T-helper 2 cell treated with Interferon-gamma antibody and Interleukin-4, amounts not matched to agents 5 μg/mL and 100 μg/mL, for 36 hours (primary cell): Measurements from ENCODE around the gene C10orf90.

Experiments
- DNase-seq: peaks from one replicate; pipeline ENCODE4 v3.0.0; 2021; ENCODE audit warnings: low spot score
- H3K27ac Mint-ChIP-seq: one replicate; pipeline ENCODE4 v1.8.0; 2021; ENCODE audit warnings: mild to moderate bottlenecking, mixed read lengths
- H3K27me3 Mint-ChIP-seq: one replicate; pipeline ENCODE4 v1.8.0; 2021; ENCODE audit warnings: low read depth, mixed read lengths
- H3K36me3 Mint-ChIP-seq: one replicate; pipeline ENCODE4 v1.8.0; 2021; ENCODE audit warnings: low read depth, mixed read lengths
- H3K4me1 Mint-ChIP-seq: one replicate; pipeline ENCODE4 v1.8.0; 2021; ENCODE audit warnings: low read depth, mixed read lengths
- H3K4me3 Mint-ChIP-seq: one replicate; pipeline ENCODE4 v1.8.0; 2022; ENCODE audit warnings: mild to moderate bottlenecking, moderate library complexity, mixed read lengths
- H3K9me3 Mint-ChIP-seq: one replicate; pipeline ENCODE4 v1.8.0; 2021; ENCODE audit warnings: mixed read lengths

Gene C10orf90

DNA sequence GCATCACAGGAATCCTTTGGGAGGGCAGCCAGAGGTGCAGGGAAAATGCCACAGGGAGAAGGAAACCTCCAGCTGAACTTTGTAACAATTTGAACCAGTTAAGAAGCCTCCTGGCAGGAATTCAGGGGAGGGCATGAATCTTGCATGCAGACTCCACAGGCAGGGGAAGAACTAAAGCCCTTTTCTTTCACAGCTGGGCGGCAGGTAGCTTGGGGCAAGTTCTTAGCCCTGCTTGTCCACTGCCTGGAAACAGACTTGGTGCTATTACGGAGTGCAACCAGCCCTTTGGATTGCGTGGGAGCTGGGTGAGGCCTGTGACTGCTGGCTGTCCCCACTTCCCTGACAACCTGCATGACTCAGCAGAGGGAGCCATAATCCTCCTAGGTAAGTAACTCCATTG lies 230.6 kb downstream of the C10orf90 start:
- peaks cover 10% of the 10 kb centered on the region for H3K9me3 Mint-ChIP-seq
- H3K27ac Mint-ChIP-seq, result no peak overlapping the region
- H3K36me3 Mint-ChIP-seq, result no peaks in the 10 kb centered on the region
- DNase-seq, result no peak
- no peak overlapping the region for H3K4me3 Mint-ChIP-seq
- H3K27me3 Mint-ChIP-seq, result no peaks in the 10 kb centered on the region
- no peaks in the 10 kb centered on the region for H3K4me1 Mint-ChIP-seq

DNA sequence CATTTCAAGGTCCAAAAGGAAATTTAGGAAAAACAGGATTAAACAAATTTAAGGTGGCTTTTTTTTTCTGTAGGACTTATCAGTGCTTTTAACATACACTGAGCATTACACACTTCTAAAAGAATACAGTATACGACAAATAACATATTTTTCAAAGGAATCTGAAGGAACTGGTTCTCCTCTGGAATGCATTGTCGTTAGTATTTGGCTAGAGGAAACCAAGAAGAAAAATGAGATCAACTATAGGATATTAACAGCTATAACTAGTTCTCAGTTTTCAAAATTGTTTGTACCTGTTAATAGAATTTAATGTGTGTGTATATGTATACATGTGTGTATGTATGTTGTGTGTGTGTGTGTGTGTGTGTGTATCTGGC lies 232.1 kb downstream of the C10orf90 start:
- no peak overlapping the region for H3K27ac Mint-ChIP-seq
- no peaks in the 10 kb centered on the region for H3K36me3 Mint-ChIP-seq
- no peak for DNase-seq
- H3K4me3 Mint-ChIP-seq, result no peak overlapping the region
- H3K9me3 Mint-ChIP-seq, result peaks cover 8% of the 10 kb centered on the region
- H3K27me3 Mint-ChIP-seq, result no peaks in the 10 kb centered on the region
- no peaks in the 10 kb centered on the region for H3K4me1 Mint-ChIP-seq

DNA sequence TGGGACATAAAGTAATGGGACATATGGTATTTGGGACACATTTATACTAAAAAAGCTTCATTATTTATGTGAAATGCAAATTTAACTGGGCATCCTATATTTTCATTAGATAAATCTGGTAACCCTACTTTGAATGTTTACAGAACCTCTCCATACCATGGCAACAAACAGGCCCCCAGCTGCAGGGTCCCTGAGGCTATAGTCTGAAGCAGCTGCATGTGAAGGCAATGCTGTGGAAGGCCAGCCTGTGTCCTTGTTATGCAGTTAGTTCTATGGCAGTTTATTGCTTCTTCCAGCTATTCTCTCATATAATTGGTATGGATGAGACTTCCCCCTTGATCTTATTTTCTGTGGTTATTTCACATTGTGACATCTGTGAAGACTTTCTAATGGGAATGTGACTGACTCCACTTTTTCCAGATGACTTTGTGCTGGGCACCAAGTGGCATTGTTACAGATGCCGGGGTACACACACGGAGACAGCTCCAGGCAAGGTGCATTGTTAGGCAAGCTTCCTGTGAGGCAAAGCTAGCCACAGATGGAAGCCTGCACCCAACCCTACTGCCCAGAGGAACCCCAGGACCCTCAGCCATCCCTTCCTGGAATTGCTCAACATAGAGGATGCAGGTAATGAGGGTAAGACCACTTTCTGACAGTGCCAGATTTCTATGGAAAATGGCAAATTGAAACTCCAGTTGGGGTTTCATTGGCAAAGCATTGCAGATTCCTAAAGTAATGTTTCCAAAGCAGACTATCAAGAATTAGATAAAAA lies 232.7 kb downstream of the C10orf90 start:
- Mint-ChIP-seq H3K9me3 (peaks cover 4% of the 10 kb centered on the region), H3K27me3 (no peaks in the 10 kb centered on the region), H3K4me1 (no peaks in the 10 kb centered on the region), H3K4me3 (no peak overlapping the region), H3K36me3 (no peaks in the 10 kb centered on the region), H3K27ac (no peak overlapping the region)
- no peak for DNase-seq

DNA sequence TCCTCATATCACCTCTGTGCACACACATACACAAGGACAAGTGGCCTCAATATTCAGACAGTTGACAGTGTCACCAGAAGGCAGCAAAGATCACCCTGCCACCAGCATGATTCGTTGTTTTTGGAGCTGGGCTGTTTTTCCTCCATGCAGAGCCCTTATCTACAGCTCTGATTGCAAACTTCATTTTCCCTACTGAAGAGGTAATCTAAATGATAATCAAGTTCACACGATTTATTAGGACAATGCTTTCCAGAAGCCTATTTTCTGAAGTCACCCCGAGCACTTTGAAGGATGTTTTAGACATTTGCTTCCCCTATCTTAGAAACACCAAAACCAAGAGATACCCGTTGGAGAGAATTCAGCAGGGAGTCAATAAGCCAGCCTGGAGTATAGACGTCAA lies 236.3 kb downstream of the C10orf90 start:
- Mint-ChIP-seq H3K4me3 (no peak overlapping the region), H3K9me3 (no peaks in the 10 kb centered on the region), H3K27me3 (no peaks in the 10 kb centered on the region), H3K27ac (no peak overlapping the region), H3K4me1 (no peaks in the 10 kb centered on the region), H3K36me3 (no peaks in the 10 kb centered on the region)
- no peak for DNase-seq

DNA sequence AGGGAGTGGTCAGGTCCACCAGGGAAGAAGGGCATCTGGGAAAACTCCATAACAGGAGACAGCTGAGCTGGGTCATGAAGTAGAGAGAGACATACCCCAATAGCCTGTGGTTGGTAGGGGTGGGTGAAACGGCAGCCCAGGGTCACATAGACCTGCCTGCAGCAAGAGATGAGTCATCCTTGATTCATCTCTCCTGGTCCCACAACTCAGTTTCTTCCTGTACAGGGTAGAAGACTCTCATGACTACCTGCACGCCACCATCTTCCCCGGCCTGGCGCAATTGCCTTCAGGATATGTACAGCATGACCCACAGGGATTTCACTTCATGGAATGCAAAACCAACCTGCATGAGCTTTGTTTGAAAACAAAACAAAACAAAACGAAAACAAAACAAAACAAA lies 237.1 kb downstream of the C10orf90 start:
- Mint-ChIP-seq H3K4me1 (no peaks in the 10 kb centered on the region), H3K4me3 (no peak overlapping the region), H3K27me3 (no peaks in the 10 kb centered on the region), H3K27ac (no peak overlapping the region), H3K36me3 (no peaks in the 10 kb centered on the region), H3K9me3 (no peaks in the 10 kb centered on the region)
- DNase-seq, result no peak

DNA sequence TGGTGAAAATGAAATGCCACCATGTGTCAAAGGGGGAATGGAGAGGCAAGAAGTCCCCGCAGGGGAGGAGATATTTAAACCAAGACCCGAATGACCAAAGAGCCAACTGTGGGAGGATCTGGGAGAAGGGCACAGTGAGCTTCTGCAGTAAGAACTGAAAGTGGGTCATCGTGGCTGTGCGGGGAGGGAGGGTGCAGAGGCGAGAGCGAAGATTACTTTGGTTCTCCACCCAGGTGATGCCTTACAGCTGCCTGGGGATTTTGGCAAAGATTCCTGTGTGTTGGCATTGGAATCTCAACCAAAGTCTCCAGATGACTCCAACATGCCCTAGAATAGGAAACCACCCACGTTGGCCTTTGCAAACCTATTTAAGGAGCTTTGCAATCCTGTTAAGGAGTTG lies 238.0 kb downstream of the C10orf90 start:
- H3K36me3 Mint-ChIP-seq, result no peaks in the 10 kb centered on the region
- no peaks in the 10 kb centered on the region for H3K4me1 Mint-ChIP-seq
- no peak for DNase-seq
- H3K4me3 Mint-ChIP-seq, result no peak overlapping the region
- no peaks in the 10 kb centered on the region for H3K27me3 Mint-ChIP-seq
- no peak overlapping the region for H3K27ac Mint-ChIP-seq
- peaks cover 5% of the 10 kb centered on the region for H3K9me3 Mint-ChIP-seq

DNA sequence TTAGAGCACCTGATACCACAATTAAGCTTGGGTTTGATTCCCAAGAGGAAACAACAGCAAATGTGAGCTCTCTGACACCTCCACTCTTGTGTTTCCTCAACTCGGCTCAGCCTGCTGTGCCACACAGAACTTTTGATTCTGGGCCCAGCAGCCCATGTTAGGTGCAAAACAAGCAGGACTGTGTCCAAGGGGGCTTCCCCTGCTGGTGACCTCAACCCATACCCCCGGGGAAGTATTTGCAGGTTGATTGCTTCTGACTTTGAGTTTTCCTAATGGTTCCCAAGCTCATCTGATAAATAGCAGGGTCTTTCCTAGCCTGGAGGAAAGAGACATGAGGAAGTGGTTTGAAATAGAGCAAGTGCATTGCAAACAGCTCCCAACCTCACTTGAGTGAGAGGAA lies 238.7 kb downstream of the C10orf90 start:
- H3K27ac Mint-ChIP-seq, result no peak overlapping the region
- H3K36me3 Mint-ChIP-seq, result no peaks in the 10 kb centered on the region
- H3K4me3 Mint-ChIP-seq, result no peak overlapping the region
- peaks cover 6% of the 10 kb centered on the region for H3K9me3 Mint-ChIP-seq
- H3K27me3 Mint-ChIP-seq, result no peaks in the 10 kb centered on the region
- no peak for DNase-seq
- no peaks in the 10 kb centered on the region for H3K4me1 Mint-ChIP-seq

DNA sequence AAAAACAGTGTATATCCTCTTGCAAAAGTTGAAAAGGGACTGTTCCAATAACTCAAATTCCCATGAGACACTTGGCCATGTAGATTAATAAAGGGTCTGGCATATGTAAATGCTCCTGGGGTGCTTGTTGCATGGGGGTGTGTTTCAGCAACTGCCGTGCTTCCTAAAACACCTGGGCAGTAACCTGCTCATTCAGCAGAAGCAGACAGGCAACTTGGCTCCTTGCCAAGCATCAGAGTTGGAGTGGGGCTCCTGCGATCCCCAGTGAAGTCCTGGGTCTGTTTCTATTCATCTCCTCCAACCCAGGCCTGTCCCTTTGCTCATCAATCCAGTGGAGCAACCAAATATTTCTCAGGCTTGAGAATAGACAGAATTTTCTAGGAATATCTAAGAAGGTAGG lies 240.0 kb downstream of the C10orf90 start:
- H3K27ac Mint-ChIP-seq, result no peak overlapping the region
- H3K9me3 Mint-ChIP-seq, result peaks cover 6% of the 10 kb centered on the region
- H3K4me1 Mint-ChIP-seq, result no peaks in the 10 kb centered on the region
- H3K27me3 Mint-ChIP-seq, result no peaks in the 10 kb centered on the region
- no peaks in the 10 kb centered on the region for H3K36me3 Mint-ChIP-seq
- no peak overlapping the region for H3K4me3 Mint-ChIP-seq
- DNase-seq, result no peak

DNA sequence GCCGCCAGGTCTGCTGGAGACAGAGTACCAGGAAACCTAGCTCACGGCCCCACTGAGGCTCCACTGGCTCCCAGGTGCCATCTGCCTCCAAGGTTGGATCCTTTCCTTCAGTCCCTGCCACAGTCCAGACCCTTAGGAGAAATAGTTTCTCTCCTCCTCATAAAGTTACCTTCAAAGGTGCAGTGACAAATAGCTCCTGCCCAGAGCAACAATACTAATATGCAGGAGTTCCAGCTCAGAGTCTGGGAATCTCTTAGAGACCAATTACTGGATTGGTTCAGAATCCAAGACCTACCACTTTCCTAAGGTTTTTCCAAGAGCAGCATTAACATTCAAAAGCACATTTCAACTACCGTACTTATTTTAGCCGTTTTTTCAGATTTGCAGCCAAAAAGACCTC lies 241.2 kb downstream of the C10orf90 start:
- DNase-seq, result no peak

DNA sequence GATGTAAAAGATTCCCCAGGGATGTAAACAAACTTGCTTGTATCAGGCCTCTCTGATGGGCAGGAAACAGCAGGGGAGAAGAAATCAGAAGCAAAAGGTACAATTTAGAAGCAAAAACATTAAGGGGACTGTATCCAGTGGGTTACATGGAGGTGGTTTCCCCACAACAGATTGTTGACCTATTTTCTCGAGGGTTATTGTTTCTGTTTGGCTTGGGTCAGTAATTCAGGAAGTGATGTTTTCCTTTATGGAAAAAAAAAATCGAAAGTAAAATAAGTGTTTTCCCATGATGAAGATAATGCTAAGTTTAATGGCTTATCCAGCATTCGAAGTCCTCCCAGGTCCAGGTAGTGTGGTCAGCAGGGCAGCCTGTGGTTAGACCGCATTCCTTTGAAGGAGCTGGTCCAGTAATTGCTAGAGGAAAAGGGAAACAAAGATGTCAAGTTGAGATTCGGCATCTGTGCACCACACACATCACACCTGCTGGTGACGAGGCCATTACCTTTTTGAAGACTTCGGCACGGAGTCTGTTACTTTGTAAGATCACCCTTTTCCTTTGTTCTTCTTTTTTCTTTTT lies 244.9 kb downstream of the C10orf90 start:
- H3K4me1 Mint-ChIP-seq, result no peaks in the 10 kb centered on the region
- H3K27me3 Mint-ChIP-seq, result no peaks in the 10 kb centered on the region
- DNase-seq, result no peak
- peaks cover 19% of the 10 kb centered on the region for H3K9me3 Mint-ChIP-seq
- H3K36me3 Mint-ChIP-seq, result no peaks in the 10 kb centered on the region
- H3K27ac Mint-ChIP-seq, result no peak overlapping the region
- no peak overlapping the region for H3K4me3 Mint-ChIP-seq

More for the DNA sequence above, 241.2 kb downstream of the C10orf90 start:
- Mint-ChIP-seq H3K4me1 (no peaks in the 10 kb centered on the region), H3K4me3 (no peak overlapping the region), H3K27ac (no peak overlapping the region), H3K27me3 (no peaks in the 10 kb centered on the region), H3K9me3 (peaks cover 10% of the 10 kb centered on the region), H3K36me3 (no peaks in the 10 kb centered on the region)

DNA sequence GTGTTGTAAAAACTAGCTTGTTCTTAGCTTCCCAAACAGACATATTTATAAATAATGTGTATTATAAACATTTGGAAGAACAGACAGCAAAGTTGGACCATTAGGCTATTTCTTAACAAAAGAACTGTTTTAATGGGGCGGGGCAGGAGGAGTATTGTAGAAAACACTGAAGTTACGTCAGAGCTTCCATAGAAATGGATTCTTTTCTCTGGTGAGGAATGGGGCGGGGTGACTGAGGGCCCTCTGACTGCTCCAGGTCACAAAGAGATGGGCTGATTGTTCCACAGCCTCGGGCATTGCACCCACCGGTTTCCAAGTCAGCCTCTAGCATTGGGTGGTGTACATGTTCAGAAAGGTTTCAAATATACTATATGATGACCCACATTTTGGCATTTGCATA lies 245.5 kb downstream of the C10orf90 start:
- no peak for DNase-seq
- H3K4me1 Mint-ChIP-seq, result no peaks in the 10 kb centered on the region
- H3K4me3 Mint-ChIP-seq, result no peak overlapping the region
- H3K9me3 Mint-ChIP-seq, result peaks cover 19% of the 10 kb centered on the region
- no peaks in the 10 kb centered on the region for H3K27me3 Mint-ChIP-seq
- H3K27ac Mint-ChIP-seq, result no peak overlapping the region
- H3K36me3 Mint-ChIP-seq, result no peaks in the 10 kb centered on the region

DNA sequence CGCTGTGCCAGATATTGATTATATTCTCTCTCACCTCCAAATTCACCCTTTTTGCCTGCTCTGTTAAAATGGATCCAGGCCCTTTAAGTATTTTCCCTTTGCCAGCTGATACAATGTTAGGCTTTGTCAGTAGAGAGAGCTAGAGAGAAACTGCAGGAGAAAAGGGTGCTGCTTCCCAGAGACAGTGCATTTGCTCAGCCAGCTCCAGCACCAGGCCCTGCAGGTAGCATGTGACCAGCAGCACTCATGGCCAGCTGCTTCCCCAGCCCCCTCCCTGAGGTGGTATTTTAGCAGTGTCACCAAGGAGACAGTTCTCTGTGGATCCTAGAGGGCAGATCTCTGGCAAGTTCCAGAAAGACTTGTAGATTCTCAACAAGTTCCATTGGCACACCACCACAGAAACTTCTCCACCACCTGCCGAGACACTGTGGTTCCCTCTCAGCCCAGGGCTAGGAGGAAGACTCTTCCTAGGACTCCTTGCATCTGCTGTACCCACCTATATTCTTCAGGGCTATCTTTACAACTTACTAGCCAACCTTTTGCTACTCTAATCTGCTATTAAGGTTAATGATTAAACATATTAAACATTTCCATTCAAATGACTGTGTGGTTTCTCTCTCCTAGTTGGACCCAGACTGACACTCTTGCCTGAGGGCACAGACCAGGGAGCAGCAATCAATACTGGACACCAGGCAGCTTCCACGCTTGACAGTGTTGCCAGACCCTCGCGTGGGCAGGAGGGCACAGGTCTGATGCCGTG lies 246.6 kb downstream of the C10orf90 start:
- Mint-ChIP-seq H3K27ac (no peak overlapping the region), H3K4me3 (no peak overlapping the region)

DNA sequence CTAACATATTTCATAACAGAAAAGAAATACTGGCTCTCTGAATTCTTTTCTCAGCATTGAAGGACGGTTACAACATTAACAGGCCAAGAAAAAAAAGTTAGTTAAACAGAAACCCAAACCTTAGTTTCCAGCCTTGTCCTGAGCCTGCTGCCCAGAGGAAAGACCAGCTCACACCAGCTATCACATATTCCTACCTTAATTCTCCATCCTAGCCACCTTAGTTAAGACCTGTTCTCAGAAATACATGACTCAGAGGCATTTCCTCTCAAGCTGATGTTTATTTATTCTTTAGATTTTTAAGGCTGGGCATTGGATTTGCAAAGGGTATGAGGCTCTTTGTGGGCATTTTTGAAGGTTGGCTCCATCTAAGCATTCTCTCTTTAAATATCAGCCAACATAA lies 247.9 kb downstream of the C10orf90 start:
- no peaks in the 10 kb centered on the region for H3K27me3 Mint-ChIP-seq
- no peak for DNase-seq
- H3K27ac Mint-ChIP-seq, result no peak overlapping the region
- no peak overlapping the region for H3K4me3 Mint-ChIP-seq
- H3K36me3 Mint-ChIP-seq, result no peaks in the 10 kb centered on the region
- H3K9me3 Mint-ChIP-seq, result peaks cover 24% of the 10 kb centered on the region
- H3K4me1 Mint-ChIP-seq, result no peaks in the 10 kb centered on the region

More for the DNA sequence above, 246.6 kb downstream of the C10orf90 start:
- no peak for DNase-seq
- H3K4me1 Mint-ChIP-seq, result no peaks in the 10 kb centered on the region
- H3K9me3 Mint-ChIP-seq, result peaks cover 26% of the 10 kb centered on the region
- no peaks in the 10 kb centered on the region for H3K36me3 Mint-ChIP-seq
- no peaks in the 10 kb centered on the region for H3K27me3 Mint-ChIP-seq

DNA sequence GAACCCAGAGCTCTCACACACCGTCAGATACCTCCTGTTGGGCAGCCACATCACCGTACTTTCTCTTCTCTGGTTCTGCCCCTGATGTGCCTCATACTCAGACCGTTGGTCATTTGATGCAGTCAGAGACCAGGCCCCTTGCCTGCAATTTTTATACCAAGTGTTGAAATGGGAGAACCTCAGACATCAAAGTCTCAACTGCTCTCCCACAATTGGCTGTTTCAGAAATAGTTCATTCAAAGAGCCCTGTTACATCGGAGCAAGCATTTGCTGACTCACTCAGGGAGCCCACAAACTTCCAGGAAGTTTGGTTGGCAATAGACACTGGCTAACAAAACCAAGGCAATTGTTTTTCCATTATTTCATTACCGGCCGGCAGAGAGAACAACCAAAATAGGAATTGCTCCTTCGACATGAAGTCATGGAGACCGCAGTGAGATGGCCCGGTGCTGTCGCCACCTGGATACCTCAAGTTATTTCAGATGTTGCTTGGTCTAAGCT lies 248.7 kb downstream of the C10orf90 start:
- DNase-seq, result no peak

More for the DNA sequence above, 248.7 kb downstream of the C10orf90 start:
- Mint-ChIP-seq H3K36me3 (no peaks in the 10 kb centered on the region), H3K27ac (no peak overlapping the region), H3K27me3 (no peaks in the 10 kb centered on the region), H3K9me3 (peaks cover 22% of the 10 kb centered on the region), H3K4me3 (no peak overlapping the region), H3K4me1 (no peaks in the 10 kb centered on the region)
